Activated T-cell treated with anti-CD3 and anti-CD28 coated beads, Interleukin-2, amount 50 U/mL, for 1 hour (primary cell): ENCODE data around the gene SPRY4.
"Not testable (repeated sequence)": the region's sequence is repeated elsewhere in the genome, so short reads cannot be mapped to it uniquely, and the experiment has no call there.

Experiments
- DNase-seq: peaks from one replicate; pipeline ENCODE4 v3.0.0-alpha.2; 2020

SPRY4 gene

DNA sequence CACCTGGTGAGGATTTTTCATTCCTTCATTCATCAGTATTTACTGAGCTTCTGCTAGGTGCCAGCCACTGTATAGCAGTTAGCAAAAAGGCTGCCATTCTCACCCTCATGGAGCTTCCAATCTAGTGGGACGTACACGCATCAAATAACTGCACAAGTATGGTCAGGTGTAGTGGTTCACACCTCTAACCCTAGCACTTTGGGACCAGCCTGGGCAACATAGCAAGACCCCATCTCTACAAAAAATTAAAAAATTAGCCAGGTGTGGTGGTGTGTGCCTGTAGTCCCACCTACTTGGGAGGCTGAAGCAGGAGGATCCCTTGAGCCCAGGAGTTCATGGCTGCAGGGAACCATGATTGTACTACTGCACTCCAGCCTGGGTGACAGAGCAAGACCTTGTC, 8.9 kb upstream of the SPRY4 start:
- DNase-seq: not testable (repeated sequence)

- no peak for DNase-seq
Measured at GRCh38 chr5:142330444-142330843, 5.6 kb upstream of the SPRY4 start.

DNA sequence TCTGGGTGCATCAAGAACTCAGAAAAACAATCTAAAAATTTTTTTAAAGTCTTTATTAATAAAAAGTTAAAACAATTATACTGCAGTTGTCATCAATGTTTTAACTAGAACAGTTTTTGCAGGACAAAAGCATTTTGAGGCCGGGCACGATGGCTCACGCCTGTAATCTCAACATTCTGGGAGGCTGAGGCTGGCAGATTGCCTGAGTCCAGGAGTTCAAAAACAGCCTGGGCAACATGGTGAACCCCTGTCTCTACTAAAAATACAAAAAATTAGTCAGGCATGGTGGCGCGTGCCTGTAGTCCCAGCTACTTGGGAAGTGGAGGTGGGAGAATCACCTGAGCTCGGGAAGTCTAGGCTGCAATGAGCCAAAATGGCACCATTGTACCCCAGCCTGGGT, 5.2 kb upstream of the SPRY4 start:
- DNase-seq: no peak

- no peak for DNase-seq
Measured at GRCh38 chr5:142327111-142327842, 2.5 kb upstream of the SPRY4 start.

GRCh38 chr5:142326480-142326938, 1.7 kb upstream of the SPRY4 start:
- no peak for DNase-seq

- peak; percentile 21 for DNase-seq
Measured at GRCh38 chr5:142325725-142326479, 1.1 kb upstream of the SPRY4 start.

- DNase-seq: no peak
Measured at GRCh38 chr5:142324136-142324870, 518 bp downstream of the SPRY4 start.

GRCh38 chr5:142323480-142324135, 1.2 kb downstream of the SPRY4 start:
- DNase-seq: no peak

GRCh38 chr5:142322747-142323479, 1.9 kb downstream of the SPRY4 start:
- no peak for DNase-seq

DNA sequence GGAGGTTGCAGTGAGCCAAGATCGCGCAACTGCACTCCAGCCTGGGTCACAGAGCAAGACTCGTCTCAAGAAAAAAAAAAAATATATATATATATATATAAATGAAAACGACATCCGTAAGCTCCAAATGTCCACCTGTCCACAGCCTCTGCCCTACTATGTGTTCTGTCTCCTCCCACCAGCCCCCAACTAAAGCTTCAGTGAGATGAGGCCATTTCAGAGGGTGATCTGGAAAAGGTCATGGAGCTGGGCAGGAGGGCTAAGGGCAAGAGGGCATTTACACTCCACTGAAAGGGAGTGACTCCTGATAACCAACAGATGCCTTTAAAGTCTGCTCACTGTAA, 2.4 kb downstream of the SPRY4 start:
- DNase-seq: no peak

DNA sequence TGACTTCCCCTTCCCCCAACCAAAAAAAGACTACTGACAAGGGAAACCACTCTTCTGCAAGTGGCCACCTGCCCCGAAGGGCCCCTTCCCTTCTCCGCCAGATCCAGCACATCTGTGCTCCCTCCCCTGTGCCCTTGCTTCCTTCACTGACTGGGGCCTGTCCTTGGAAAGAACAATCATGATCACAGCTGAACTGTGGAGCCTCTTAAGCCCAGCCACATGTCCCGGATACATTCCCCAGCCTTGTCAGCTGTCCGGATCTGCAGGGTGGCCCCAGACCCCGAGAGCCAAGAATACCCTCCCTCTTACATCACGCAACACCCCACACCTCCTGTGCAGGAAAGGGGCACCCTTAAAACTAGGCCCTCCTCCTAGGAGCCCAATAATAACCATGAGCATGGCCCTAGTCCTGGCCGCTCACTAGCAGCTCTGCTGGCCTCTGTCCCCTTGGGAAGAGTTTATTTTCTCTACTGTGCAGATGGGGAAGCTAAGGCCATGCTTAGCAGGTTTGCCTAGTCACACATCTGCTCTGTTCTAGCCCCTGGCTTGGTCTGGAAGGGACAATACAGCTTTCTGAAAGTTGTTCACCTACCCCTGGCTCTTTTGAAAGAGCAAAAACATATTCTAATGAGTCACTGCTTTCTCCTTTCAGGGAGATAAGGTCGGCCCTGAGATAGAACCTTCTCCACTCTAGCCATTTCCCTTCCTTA, 3.8 kb downstream of the SPRY4 start:
- DNase-seq: no peak

DNA sequence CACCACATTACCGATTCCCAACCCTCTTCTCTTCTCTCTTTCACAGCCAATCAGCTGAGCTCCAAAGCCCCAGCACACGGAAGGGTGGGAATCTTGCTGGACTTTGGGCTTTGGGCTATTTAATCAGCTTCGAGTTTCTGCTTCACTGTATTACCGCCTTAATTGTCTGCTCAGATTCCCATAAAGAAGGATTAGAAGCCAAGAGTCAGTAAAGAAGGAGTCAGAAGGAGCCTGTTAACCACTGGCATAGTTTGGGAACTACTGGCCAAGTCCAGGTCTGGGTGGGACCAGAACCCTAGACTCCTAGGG, 4.4 kb downstream of the SPRY4 start:
- DNase-seq: no peak

GRCh38 chr5:142319560-142320429, 5.0 kb downstream of the SPRY4 start:
- no peak for DNase-seq

DNA sequence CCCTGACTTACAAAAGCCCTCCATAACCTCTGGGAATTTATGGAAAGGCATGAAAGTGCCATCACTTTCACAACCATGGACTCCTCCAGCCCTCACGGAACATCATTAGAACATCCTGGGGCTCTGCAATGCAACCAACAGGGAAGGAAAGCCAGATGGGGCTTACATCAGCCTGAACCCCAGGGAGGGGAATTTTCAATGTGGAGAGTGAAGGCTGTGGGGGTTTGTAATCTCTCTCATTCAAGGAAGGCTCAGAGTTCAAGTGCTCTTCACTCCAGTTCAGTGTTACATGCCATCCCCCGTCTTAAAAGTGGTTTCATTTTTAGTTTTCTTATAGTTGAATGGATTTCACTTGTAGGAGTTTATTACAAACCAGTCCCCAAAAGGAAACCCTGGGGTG, 5.7 kb downstream of the SPRY4 start:
- DNase-seq: no peak

DNA sequence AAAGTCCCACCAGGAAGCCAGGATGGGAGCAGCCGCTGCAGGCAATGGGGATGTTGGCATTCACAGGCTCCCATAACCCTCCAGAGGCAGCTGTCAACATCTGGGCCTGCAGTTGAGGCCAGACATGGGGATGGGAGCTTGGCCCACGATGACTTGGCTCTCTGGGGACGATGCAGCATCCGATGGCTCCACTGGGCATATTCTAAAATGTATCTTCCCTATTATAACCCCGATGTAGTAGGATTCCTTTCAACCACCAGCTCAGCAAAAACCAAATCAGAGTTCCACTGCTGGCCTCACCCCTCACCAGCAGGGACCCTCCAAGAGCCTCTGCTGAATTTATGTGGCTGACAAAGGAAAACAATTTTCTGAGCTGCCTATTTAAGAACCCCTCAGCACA, 7.1 kb downstream of the SPRY4 start:
- DNase-seq: no peak

GRCh38 chr5:142317173-142317572, 7.6 kb downstream of the SPRY4 start:
- no peak for DNase-seq

- no peak for DNase-seq
Measured at GRCh38 chr5:142316681-142317080, 8.1 kb downstream of the SPRY4 start.

DNA sequence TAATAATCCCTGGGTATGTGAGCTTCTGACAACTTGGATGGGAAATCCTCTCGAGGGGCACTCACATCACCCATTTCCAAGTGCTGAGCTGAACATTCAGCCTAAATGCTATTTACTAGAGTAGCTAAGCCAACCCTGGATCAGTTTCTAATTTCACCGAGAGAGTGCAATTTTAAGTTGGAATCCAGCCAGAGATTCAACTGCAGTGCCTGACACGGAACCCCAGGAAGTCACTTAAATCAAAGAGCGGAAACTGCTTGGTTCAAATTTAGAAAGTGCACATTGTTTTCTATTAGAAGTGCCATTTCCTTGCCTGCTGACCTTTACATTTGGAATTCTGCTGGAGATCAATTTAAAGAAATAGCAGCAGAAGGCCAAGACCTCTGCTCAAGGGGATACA, 8.8 kb downstream of the SPRY4 start:
- no peak for DNase-seq

GRCh38 chr5:142315096-142315900, 9.5 kb downstream of the SPRY4 start:
- no peak for DNase-seq

GRCh38 chr5:142314606-142315005, 10.2 kb downstream of the SPRY4 start:
- DNase-seq: no peak
